Thoracic aorta (tissue), 2 donors: ENCODE results near the gene AHI1. TPM values are rescaled to one million over a fixed set of nuclear protein-coding genes. Genes with fewer than 3 reads are reported as not detected.

Source experiments
- ATAC-seq: fragments of 150-250 bp; one replicate; pipeline ENCODE4 v1.8.0; 2017; ENCODE audit warnings: low read depth; ENCODE audit not compliant: insufficient number of reproducible peaks, low FRiP score
- DNase-seq: peaks from one replicate; pipeline ENCODE4 v3.0.0-alpha.2; 2020; ENCODE audit warnings: low spot score
- H3K27ac ChIP-seq, 2 donors: fragments of 200-600 bp; sonication (generic); 1 replicate in 1 of 2; 2 replicates in 1 of 2; pipeline ENCODE4 v1.5.1; 2016; ENCODE audit warnings: mild to moderate bottlenecking in 2 of 2, moderate library complexity in 2 of 2
- H3K27me3 ChIP-seq: fragments of 200-600 bp; sonication (generic); replicated peaks from 2 replicates; pipeline ENCODE4 v1.6.0; 2016; ENCODE audit warnings: mild to moderate bottlenecking; ENCODE audit not compliant: insufficient read depth
- H3K36me3 ChIP-seq: fragments of 200-600 bp; sonication (generic); one replicate; pipeline ENCODE4 v1.5.1; 2016
- H3K4me1 ChIP-seq, 2 donors: fragments of 200-600 bp; sonication (generic); 1 replicate in 1 of 2; 2 replicates in 1 of 2; pipeline versions ENCODE4 v1.5.1 to v1.6.0; 2016; ENCODE audit warnings: low read depth in 2 of 2, mild to moderate bottlenecking in 1 of 2; ENCODE audit not compliant: control insufficient read depth in 1 of 2
- H3K4me3 ChIP-seq: fragments of 200-600 bp; sonication (generic); 2 replicates; pipeline ENCODE4 v1.5.1; 2016; ENCODE audit warnings: mild to moderate bottlenecking
- H3K9me3 ChIP-seq: fragments of 200-600 bp; sonication (generic); 2 replicates; pipeline ENCODE4 v1.5.1; 2016
- total RNA-seq, 2 donors: library from RNA; depleted of rRNA; stranded (reverse); fragments of >200 nt; gene quantifications; one replicate each; pipeline versions ENCODE4 v1.1.0 to v1.2.3, GENCODE V29; 2016
- TF ChIP-seq, protein P1 (sequence below): fragments of 200-600 bp; sonication (generic); IDR thresholded peaks from one replicate; pipeline ENCODE4 v1.5.1; 2019; ENCODE audit warnings: antibody characterized with exemption

AHI1 gene
- total RNA-seq, 2 donors from 2014 or later, result 21.7 to 65.5 TPM

DNA sequence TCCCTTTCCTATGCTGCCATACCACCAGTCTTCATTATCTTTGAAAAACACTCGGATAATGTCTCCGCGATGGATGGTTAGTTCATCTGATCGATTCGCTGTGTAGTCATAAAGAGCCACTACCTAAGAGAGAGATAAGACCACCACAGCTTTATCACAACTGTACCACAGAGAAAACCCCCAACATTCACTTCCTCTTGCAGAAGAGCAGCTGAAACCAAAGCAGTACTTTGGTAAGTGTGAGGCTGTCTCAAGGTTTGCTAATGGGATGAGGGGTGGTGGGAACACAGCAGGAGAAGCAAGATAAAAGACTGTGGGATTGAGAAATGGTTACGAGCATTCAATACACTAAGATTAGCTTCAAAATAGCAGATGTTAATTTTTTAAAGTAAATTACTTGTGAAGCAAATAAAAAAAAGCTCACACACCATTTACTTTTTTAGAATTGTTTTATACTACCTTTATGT, 174.3 kb downstream of the AHI1 start:
- ATAC-seq (no peak), DNase-seq (no peak)
- Histone ChIP-seq H3K27me3 (no peaks in the 10 kb centered on the region), H3K36me3 (no peaks in the 10 kb centered on the region), H3K4me3 (no peak overlapping the region), H3K9me3 (no peaks in the 10 kb centered on the region), H3K4me1 (no peaks in the 10 kb centered on the region), H3K27ac (no peak overlapping the region)
- TF ChIP-seq, protein P1, sequence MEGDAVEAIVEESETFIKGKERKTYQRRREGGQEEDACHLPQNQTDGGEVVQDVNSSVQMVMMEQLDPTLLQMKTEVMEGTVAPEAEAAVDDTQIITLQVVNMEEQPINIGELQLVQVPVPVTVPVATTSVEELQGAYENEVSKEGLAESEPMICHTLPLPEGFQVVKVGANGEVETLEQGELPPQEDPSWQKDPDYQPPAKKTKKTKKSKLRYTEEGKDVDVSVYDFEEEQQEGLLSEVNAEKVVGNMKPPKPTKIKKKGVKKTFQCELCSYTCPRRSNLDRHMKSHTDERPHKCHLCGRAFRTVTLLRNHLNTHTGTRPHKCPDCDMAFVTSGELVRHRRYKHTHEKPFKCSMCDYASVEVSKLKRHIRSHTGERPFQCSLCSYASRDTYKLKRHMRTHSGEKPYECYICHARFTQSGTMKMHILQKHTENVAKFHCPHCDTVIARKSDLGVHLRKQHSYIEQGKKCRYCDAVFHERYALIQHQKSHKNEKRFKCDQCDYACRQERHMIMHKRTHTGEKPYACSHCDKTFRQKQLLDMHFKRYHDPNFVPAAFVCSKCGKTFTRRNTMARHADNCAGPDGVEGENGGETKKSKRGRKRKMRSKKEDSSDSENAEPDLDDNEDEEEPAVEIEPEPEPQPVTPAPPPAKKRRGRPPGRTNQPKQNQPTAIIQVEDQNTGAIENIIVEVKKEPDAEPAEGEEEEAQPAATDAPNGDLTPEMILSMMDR, result no peak

DNA sequence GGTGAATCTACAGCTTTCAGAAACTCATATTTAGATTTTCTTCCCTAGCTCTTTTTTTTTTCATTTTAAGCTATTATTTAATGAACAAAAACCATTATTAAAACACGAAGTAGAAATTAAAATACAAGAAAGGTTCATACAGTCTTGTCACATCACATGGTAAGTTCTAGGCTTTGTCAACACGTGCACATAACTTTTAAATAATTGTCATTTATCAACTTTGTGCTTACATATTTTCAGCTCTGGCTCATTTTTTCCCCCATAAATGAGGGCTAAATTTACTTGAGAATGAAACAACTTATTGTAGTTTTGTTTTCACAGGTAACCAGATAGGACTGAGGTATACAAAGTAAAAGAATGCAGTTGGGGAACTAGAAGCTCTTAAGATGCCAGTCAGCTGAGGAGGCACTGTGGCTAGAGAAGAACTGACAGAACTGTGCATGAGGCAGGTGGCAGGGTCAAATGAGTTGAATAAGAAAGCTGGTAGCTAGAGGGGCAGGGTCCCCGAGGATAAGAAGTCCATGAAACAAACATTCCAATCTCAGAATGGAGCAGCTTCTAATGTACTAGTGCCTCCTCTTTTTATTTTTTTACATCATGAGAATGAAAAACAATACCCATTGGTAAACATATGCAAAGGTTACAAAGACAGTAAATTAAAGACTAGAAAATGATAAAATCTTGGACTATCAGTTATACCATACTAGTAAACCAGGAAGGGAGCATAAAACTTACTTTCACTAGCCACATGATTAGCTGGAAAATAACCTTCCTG, 174.9 kb downstream of the AHI1 start:
- no peaks in the 10 kb centered on the region for H3K9me3 ChIP-seq
- ATAC-seq (no peak), DNase-seq (no peak)
- no peaks in the 10 kb centered on the region for H3K27me3 ChIP-seq
- no peaks in the 10 kb centered on the region for H3K36me3 ChIP-seq
- no peak overlapping the region for H3K4me3 ChIP-seq
- no peaks in the 10 kb centered on the region for H3K4me1 ChIP-seq
- no peak overlapping the region for H3K27ac ChIP-seq
- TF ChIP-seq, protein P1, result no peak

DNA sequence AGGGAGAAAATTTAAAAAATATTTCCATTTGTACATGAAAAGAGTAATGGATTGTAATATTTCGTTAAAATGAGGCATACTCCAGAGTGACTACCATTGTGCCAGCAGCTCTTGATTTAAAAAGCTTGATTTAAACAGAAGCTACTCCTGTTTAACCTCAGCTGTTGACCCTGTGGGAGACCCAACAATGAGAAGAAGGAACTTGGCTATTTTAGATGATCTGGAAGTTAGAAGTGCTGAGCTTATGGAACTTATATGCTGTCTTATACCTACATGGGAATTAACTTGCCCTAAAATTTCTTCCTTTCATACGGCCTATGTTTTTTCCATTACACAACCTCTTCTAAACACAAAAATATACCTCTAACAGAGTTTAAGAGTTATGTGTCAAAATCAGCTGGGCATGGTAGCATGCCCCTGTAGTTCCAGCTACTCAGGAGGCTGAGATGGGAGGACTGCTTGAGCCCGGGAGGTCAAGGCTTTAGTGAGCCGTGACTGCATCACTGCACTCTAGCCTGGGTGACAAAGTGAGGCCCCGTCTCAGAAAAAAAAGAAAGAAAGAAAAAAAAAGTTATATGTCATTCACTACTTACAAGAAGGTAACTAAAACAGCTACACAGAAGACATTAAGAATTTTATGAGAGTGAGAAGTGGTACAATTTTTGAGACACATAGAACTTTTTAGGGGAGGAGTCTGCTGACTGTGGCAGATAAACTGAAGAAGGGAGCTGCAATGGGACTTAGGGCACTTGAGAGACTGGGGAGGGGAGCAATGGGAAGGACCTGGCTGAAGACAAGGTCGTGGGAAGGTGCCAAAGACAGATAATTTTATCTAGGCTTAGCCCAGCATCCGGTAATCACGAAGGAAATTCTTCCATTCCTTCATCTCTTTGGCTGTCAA, 176.6 kb downstream of the AHI1 start:
- ATAC-seq (no peak), DNase-seq (no peak)
- Histone ChIP-seq H3K9me3 (no peaks in the 10 kb centered on the region), H3K4me1 (no peaks in the 10 kb centered on the region), H3K27me3 (no peaks in the 10 kb centered on the region), H3K36me3 (no peaks in the 10 kb centered on the region), H3K27ac (no peak overlapping the region), H3K4me3 (no peak overlapping the region)
- TF ChIP-seq, protein P1, result no peak

DNA sequence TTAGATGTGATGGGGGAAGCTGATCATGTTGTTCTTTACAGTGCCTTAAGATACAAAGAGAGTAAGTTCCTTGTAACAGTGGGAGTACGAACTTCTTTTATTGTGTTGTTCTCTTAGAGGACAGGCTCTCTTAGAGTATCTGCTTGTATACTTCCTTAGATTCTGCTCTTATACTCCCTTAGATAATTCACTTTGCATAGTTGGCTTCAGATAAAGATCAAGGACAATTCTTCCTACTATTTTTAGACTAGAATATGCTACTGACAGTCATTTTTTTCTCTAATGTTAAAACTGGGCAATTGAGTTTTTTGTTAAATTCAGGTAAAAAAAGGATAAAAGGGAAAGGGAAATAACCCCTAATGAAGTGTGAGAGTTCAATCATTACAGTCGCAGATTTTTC, 177.7 kb downstream of the AHI1 start:
- DNase-seq (no peak), ATAC-seq (no peak)
- Histone ChIP-seq H3K4me3 (no peak overlapping the region), H3K9me3 (no peaks in the 10 kb centered on the region), H3K27me3 (no peaks in the 10 kb centered on the region), H3K4me1 (no peaks in the 10 kb centered on the region), H3K27ac (no peak overlapping the region), H3K36me3 (no peaks in the 10 kb centered on the region)
- TF ChIP-seq, protein P1, result no peak
